Spinal cord (tissue), 10 donors: ENCODE measurements around the gene AURKAIP1. TPM values are rescaled to one million over a fixed set of nuclear protein-coding genes. Genes with fewer than 3 reads are reported as not detected.
"Not testable (repeated sequence)": the region's sequence is repeated elsewhere in the genome, so short reads cannot be mapped to it uniquely, and the experiment has no call there.

Experiments used
- DNase-seq, 6 donors: peaks; one replicate each; pipeline versions ENCODE4 v3.0.0 to v3.0.0-alpha.2; 2013 to 2015; ENCODE audit warnings: low spot score in 6 of 6, low read depth in 4 of 6
- H3K27ac ChIP-seq: one replicate; pipeline ENCODE4 v1.5.1; 2013; ENCODE audit warnings: low read depth, low read length, control low read depth
- H3K27me3 ChIP-seq: one replicate; pipeline ENCODE4 v1.6.1; 2013; ENCODE audit warnings: low read length; ENCODE audit not compliant: control insufficient read depth, insufficient read depth
- H3K36me3 ChIP-seq: one replicate; pipeline ENCODE4 v1.6.1; 2013; ENCODE audit warnings: low read length; ENCODE audit not compliant: control insufficient read depth, insufficient read depth
- H3K4me1 ChIP-seq: one replicate; pipeline ENCODE4 v1.6.1; 2013; ENCODE audit warnings: low read length; ENCODE audit not compliant: control insufficient read depth, insufficient read depth
- H3K4me3 ChIP-seq: one replicate; pipeline ENCODE4 v1.5.1; 2013; ENCODE audit warnings: low read depth, low read length, control low read depth
- H3K9me3 ChIP-seq: one replicate; pipeline ENCODE4 v1.6.1; 2013; ENCODE audit warnings: low read length; ENCODE audit not compliant: control insufficient read depth, insufficient read depth
- WGBS: methylation state at CpG from one replicate; pipeline ENCODE4 v1.1.5; 2013; ENCODE audit warnings: missing lambda C conversion rate; ENCODE audit not compliant: insufficient coverage; 5-methylcytosine and 5-hydroxymethylcytosine counted together
- polyA plus RNA-seq, 2 donors: library from polyadenylated mRNA; unstranded; fragments of 120-200 nt; gene quantifications; one replicate each; pipeline ENCODE4 v1.2.1, GENCODE V29; 2013; ENCODE audit not compliant: insufficient read length in 2 of 2
- total RNA-seq, 2 donors: library from RNA; depleted of rRNA in 1 of 2; stranded (reverse); fragments of 120-200 nt in 1 of 2; fragments of >200 nt in 1 of 2; gene quantifications; one replicate each; pipeline versions ENCODE4 v1.2.3 to v1.2.4, GENCODE V29; 2013 to 2014
- donor health status: healthy.

The AURKAIP1 gene
- total and polyA plus RNA-seq, 4 donors = 41.4 to 130 (median 115) TPM

DNA sequence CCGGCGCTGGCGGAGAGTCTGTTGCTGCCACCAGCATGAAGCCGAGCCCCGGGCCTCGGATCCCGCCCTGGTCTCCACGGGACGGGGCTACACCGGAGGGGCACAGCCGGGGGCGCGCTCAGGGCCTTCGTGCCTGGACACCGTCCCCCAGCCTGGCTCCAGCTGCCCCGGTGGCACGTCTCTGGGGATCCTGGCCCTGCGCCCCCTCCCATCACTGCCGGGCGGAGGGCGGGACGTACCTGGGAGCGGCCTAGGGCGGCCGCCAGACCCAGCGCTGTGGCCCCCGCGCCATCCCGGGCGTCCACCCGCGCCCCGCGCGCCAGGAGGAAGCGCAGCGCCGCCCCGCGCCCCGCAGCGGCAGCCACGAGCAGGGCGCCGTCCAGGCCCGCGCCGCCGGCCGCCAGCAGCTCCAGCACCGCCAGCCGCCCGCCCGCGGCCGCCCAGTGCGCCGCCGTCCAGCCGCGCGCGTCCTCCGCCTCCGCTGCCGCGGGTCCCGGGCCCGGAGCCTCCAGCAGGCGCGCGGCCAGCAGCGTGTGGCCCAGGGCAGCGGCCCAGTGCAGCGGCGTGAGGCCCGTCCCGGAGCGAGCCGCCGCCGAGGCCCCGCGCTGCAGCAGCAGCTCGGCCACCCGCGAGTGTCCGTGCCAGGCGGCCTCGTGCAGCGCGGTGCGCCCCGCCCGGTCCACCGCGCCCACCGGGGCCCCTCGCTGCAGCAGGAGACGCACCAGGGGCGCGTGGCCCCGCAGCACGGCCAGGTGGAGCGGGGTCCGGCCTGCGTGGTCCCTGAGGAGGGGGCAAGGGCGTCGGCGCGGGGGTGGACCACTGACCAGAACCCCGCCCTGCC is 45.0 kb upstream of the AURKAIP1 start:
- Histone ChIP-seq H3K27ac (no peak overlapping the region), H3K4me1 (peaks cover 33% of the 10 kb centered on the region), H3K4me3 (no peak overlapping the region), H3K9me3 (no peaks in the 10 kb centered on the region), H3K36me3 (peaks cover 4% of the 10 kb centered on the region), H3K27me3 (peaks cover 6% of the 10 kb centered on the region)
- no peak for DNase-seq
- WGBS = 17% methylated on average over 107 of the region's 112 CpGs

DNA sequence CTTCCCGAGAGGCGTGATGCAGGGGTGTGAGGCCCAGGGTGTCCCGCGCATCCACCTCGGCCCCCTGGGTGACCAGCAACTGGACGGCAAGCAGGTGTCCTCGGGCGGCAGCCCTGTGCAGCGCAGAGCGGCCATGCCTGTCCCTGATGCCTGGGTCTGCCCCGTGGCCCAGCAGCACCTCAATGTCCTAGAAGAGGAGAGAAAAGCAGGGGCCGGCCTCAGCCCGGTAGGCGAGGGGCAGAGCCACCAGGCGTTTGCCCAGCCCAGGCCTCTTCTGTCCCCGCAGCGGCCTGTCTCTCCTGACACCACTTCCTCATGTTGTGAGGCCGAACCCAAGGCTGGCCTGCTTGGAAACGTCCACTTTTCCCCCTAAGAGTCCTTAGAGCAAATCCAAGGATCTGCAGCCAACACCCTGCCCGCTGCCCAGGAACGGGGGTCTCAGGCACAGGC is 44.4 kb upstream of the AURKAIP1 start:
- Histone ChIP-seq H3K27ac (no peak overlapping the region), H3K4me1 (peaks cover 33% of the 10 kb centered on the region), H3K4me3 (no peak overlapping the region), H3K9me3 (no peaks in the 10 kb centered on the region), H3K36me3 (peaks cover 4% of the 10 kb centered on the region), H3K27me3 (peaks cover 6% of the 10 kb centered on the region)
- 85% methylated on average over 20 of the region's 21 CpGs for WGBS
- DNase-seq = no peak

- H3K9me3 ChIP-seq = no peaks in the 10 kb centered on the region
- H3K27ac ChIP-seq = no peak overlapping the region
- no peak for DNase-seq
- peaks cover 4% of the 10 kb centered on the region for H3K36me3 ChIP-seq
- WGBS = 82% methylated on average over 19 of the region's 26 CpGs
- H3K4me1 ChIP-seq = peaks cover 33% of the 10 kb centered on the region
- no peak overlapping the region for H3K4me3 ChIP-seq
- peaks cover 6% of the 10 kb centered on the region for H3K27me3 ChIP-seq
Measured at GRCh38 chr1:1418464-1419362, 43.7 kb upstream of the AURKAIP1 start.

- H3K9me3 ChIP-seq, H3K36me3 ChIP-seq, H3K27ac ChIP-seq, H3K4me3 ChIP-seq, H3K27me3 ChIP-seq, DNase-seq: not testable (repeated sequence)
- WGBS = 78% methylated on average over 23 of the region's 25 CpGs
- H3K4me1 ChIP-seq = peaks cover 33% of the 10 kb centered on the region
Measured at GRCh38 chr1:1417825-1418463, 42.9 kb upstream of the AURKAIP1 start.

GRCh38 chr1:1417396-1417795 is 42.4 kb upstream of the AURKAIP1 start:
- 71% methylated on average over 1 of the region's 5 CpGs for WGBS
- not testable (repeated sequence) for H3K4me3 ChIP-seq, H3K36me3 ChIP-seq, H3K27me3 ChIP-seq, H3K9me3 ChIP-seq, H3K27ac ChIP-seq, DNase-seq
- peaks cover 29% of the 10 kb centered on the region for H3K4me1 ChIP-seq

DNA sequence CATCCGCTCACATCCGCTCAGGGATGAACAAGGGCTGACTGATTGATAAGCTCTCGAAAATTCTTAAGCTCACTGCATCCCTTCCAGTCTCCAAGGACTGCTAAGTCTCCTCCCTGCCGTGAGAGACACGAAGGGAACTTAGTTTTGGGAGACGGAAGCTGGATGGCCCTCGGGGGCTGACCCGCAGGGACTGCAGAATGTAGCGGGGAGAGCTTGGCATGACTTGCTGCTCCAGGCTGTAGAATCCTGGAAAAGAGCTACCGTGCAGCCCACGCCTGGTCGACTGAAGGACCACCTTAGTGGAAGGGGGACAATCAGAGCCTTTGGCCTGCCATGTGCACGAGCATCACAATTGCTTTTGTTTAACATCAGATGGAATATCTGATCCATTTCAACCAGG is 40.7 kb upstream of the AURKAIP1 start:
- H3K36me3 ChIP-seq = peaks cover 5% of the 10 kb centered on the region
- peaks cover 17% of the 10 kb centered on the region for H3K4me1 ChIP-seq
- no peak for DNase-seq
- H3K27me3 ChIP-seq = peaks cover 6% of the 10 kb centered on the region
- no peak overlapping the region for H3K27ac ChIP-seq
- WGBS = 53% methylated on average over 13 of the region's 13 CpGs
- H3K4me3 ChIP-seq = no peak overlapping the region
- no peaks in the 10 kb centered on the region for H3K9me3 ChIP-seq

GRCh38 chr1:1412311-1412902 is 37.4 kb upstream of the AURKAIP1 start:
- not testable (repeated sequence) for H3K9me3 ChIP-seq, H3K27me3 ChIP-seq, H3K4me3 ChIP-seq, DNase-seq, H3K36me3 ChIP-seq, H3K27ac ChIP-seq
- H3K4me1 ChIP-seq = peaks cover 17% of the 10 kb centered on the region
- WGBS = 85% methylated on average over 2 of the region's 11 CpGs

DNA sequence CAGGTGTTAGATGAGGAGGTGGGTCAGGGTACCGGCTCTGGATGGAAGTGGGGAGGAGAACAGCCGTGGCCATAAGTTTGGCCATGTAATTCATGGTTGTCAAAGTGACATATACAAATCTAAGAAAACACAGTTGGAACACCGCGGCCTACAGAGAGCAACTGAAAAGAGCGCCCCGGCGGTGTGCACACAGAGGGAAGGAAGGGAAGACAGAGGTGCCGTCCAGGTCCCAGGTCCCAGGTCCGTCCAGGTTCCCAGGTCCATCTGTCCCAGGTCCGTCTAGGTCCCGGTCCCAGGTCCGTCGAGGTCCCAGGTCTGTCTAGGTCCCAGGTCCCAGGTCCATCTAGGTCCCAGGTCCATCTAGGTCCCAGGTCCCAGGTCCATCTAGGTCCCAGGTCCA is 36.6 kb upstream of the AURKAIP1 start:
- no peaks in the 10 kb centered on the region for H3K9me3 ChIP-seq
- no peak overlapping the region for H3K4me3 ChIP-seq
- no peak overlapping the region for H3K27ac ChIP-seq
- 94% methylated on average over 11 of the region's 13 CpGs for WGBS
- H3K27me3 ChIP-seq = no peaks in the 10 kb centered on the region
- peaks cover 10% of the 10 kb centered on the region for H3K36me3 ChIP-seq
- no peak for DNase-seq
- H3K4me1 ChIP-seq = peaks cover 17% of the 10 kb centered on the region

- not testable (repeated sequence) for H3K9me3 ChIP-seq, DNase-seq, H3K27ac ChIP-seq, H3K4me3 ChIP-seq, H3K27me3 ChIP-seq
- no CpG with 5 or more reads among the region's 8 CpGs for WGBS
- H3K4me1 ChIP-seq = peaks cover 31% of the 10 kb centered on the region
- peaks cover 22% of the 10 kb centered on the region for H3K36me3 ChIP-seq
Measured at GRCh38 chr1:1410238-1410637, 35.2 kb upstream of the AURKAIP1 start.
